A673 (cell line): ENCODE measurements around the gene RBM39. TPM values are rescaled to one million over a fixed set of nuclear protein-coding genes. Genes with fewer than 3 reads are reported as not detected.
"Not testable (repeated sequence)": the region's sequence is repeated elsewhere in the genome, so short reads cannot be mapped to it uniquely, and the experiment has no call there.

Source experiments
- BruUV-seq: library from RNA; stranded (reverse); fragments of 400-500 nt; replicated peaks from 2 replicates; lab custom pipeline; 2021; lab: Mats Ljungman, UMichigan
- CTCF ChIA-PET: fragments of 300-600 bp; sonication (Branson Sonifier 250); formaldehyde crosslinking; loops from one replicate; lab custom pipeline; 2022; ENCODE audit warnings: antibody characterized with exemption; lab: Charles Lee
- POLR2A ChIA-PET: fragments of 300-600 bp; sonication (Branson Sonifier 250); formaldehyde crosslinking; loops from one replicate; lab custom pipeline; 2022; ENCODE audit warnings: antibody characterized with exemption; ENCODE audit not compliant: low non-redundant PET; lab: Charles Lee
- DNase-seq: peaks from one replicate; pipeline ENCODE4 v3.0.0-alpha.2; 2015; ENCODE audit warnings: low spot score
- H3K27ac ChIP-seq: fragments of 200-600 bp; sonication (generic); 2 replicates; pipeline ENCODE4 v1.5.1; 2016; ENCODE audit warnings: mixed run types, low read depth, mild to moderate bottlenecking, mixed read lengths, antibody characterized with exemption, low read length; ENCODE audit not compliant: poor library complexity, severe bottlenecking
- H3K27me3 ChIP-seq: fragments of 200-600 bp; sonication (generic); replicated peaks from 2 replicates; pipeline ENCODE4 v1.6.1; 2017; ENCODE audit warnings: mixed run types, low read depth, mild to moderate bottlenecking, mixed read lengths, antibody characterized with exemption, low read length; ENCODE audit not compliant: insufficient read depth, poor library complexity
- H3K36me3 ChIP-seq: fragments of 200-600 bp; sonication (generic); 2 replicates; pipeline ENCODE4 v1.6.1; 2016; ENCODE audit warnings: mixed run types, mild to moderate bottlenecking, mixed read lengths, antibody characterized with exemption, low read length; ENCODE audit not compliant: insufficient read depth, poor library complexity, severe bottlenecking
- H3K4me1 ChIP-seq: fragments of 200-600 bp; sonication (generic); 2 replicates; pipeline ENCODE4 v1.6.1; 2017; ENCODE audit warnings: mixed run types, mild to moderate bottlenecking, mixed read lengths, antibody characterized with exemption, low read length; ENCODE audit not compliant: insufficient read depth, poor library complexity, severe bottlenecking
- H3K4me3 ChIP-seq: fragments of 200-600 bp; sonication (generic); 2 replicates; pipeline ENCODE4 v1.5.1; 2016; ENCODE audit warnings: low read depth, mixed run types, mild to moderate bottlenecking, mixed read lengths, low read length; ENCODE audit not compliant: poor library complexity, severe bottlenecking
- H3K9me3 ChIP-seq: fragments of 200-600 bp; sonication (generic); 2 replicates; pipeline ENCODE4 v1.6.1; 2016; ENCODE audit warnings: mixed run types, low read depth, mild to moderate bottlenecking, mixed read lengths, antibody characterized with exemption, low read length; ENCODE audit not compliant: poor library complexity, severe bottlenecking
- EZH2 ChIP-seq: fragments of 200-600 bp; sonication (generic); IDR thresholded peaks from 2 replicates; pipeline ENCODE4 v1.6.1; 2017; ENCODE audit warnings: borderline replicate concordance, low read depth, mild to moderate bottlenecking, mixed read lengths, antibody characterized with exemption, low read length; ENCODE audit not compliant: poor library complexity, severe bottlenecking
- intact Hi-C: fragments of 100-400 bp; cut with micrococcal nuclease; formaldehyde crosslinking; loops from one replicate; pipeline ENCODE4 v1.10.0; 2022; ENCODE audit not compliant: unreplicated experiment
- total RNA-seq: library from RNA; stranded (reverse); gene quantifications from 2 replicates; pipeline ENCODE4 v1.2.3, GENCODE V29; 2021
- TF ChIP-seq, protein P1 (sequence below): fragments of 300-800, 200-600 bp; sonication (generic); conservative IDR thresholded peaks from 2 replicates; pipeline ENCODE4 v1.5.1; 2017; ENCODE audit warnings: low read depth, mild to moderate bottlenecking, antibody characterized with exemption, low read length, moderate library complexity, mixed read lengths

The RBM39 gene
- total RNA-seq, 1 experiment from 2014 or later: 329 TPM

DNA sequence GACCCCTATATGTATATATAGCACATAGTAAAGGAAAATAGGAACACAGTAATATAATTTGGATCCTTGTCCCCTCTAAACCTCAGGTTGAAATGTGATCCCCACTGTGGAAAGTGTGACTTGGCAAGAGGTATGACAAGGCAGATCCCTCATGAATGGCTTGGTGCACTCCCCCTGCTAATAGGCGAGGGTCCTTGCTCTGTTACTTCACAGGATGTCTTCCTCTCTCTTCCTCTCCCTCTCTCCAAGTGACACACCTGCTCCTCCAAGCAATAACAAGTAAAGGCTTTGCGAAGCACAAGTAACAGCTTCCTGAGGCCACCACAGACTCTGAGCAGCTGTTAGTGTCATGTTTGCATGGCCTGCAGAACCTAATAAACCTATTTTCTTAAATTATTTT lies 26.4 kb downstream of the RBM39 start:
- DNase-seq: no peak
- H3K4me3 ChIP-seq: no peak overlapping the region
- no peaks in the 10 kb centered on the region for H3K27me3 ChIP-seq
- intact Hi-C loops: no loop called here
- ChIA-PET CTCF (no interaction called here), POLR2A (no interaction called here)
- BruUV-seq: no TSS peak
- H3K9me3 ChIP-seq: no peaks in the 10 kb centered on the region
- H3K36me3 ChIP-seq: peaks cover 100% of the 10 kb centered on the region
- no peak overlapping the region for H3K27ac ChIP-seq
- no peak for TF ChIP-seq EZH2
- TF ChIP-seq, protein P1, sequence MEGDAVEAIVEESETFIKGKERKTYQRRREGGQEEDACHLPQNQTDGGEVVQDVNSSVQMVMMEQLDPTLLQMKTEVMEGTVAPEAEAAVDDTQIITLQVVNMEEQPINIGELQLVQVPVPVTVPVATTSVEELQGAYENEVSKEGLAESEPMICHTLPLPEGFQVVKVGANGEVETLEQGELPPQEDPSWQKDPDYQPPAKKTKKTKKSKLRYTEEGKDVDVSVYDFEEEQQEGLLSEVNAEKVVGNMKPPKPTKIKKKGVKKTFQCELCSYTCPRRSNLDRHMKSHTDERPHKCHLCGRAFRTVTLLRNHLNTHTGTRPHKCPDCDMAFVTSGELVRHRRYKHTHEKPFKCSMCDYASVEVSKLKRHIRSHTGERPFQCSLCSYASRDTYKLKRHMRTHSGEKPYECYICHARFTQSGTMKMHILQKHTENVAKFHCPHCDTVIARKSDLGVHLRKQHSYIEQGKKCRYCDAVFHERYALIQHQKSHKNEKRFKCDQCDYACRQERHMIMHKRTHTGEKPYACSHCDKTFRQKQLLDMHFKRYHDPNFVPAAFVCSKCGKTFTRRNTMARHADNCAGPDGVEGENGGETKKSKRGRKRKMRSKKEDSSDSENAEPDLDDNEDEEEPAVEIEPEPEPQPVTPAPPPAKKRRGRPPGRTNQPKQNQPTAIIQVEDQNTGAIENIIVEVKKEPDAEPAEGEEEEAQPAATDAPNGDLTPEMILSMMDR: no peak
- H3K4me1 ChIP-seq: no peaks in the 10 kb centered on the region

DNA sequence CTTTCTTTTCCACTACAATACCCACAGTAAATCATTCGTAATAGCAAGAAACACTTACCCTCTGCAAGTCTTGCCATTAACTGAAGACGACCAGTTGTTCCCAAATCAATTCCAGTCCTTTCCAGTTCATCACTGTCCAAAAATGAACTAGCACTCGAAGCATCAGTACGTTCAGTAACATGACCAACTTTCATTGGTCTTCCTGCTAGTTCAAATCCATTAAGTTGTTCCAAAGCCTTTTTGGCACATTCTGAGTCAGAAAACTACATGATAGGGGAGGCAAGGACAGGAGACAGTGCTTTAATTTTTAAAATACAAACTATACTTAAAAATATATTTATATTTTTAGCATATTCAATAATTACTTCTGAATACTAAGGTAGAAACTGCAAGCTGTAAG lies 27.9 kb downstream of the RBM39 start:
- H3K9me3 ChIP-seq: no peaks in the 10 kb centered on the region
- no peak for TF ChIP-seq EZH2
- TF ChIP-seq, protein P1: no peak
- H3K27ac ChIP-seq: no peak overlapping the region
- H3K4me3 ChIP-seq: no peak overlapping the region
- intact Hi-C loops: no loop called here
- no peaks in the 10 kb centered on the region for H3K4me1 ChIP-seq
- peaks cover 100% of the 10 kb centered on the region for H3K36me3 ChIP-seq
- DNase-seq: no peak
- ChIA-PET CTCF (interaction anchor here (0.5 kb wide), 1 partner anchor 28 kb away, joined by 8 read pairs; no protein-coding TSS in a partner anchor), POLR2A (no interaction called here)
- no peaks in the 10 kb centered on the region for H3K27me3 ChIP-seq
- no TSS peak for BruUV-seq

DNA sequence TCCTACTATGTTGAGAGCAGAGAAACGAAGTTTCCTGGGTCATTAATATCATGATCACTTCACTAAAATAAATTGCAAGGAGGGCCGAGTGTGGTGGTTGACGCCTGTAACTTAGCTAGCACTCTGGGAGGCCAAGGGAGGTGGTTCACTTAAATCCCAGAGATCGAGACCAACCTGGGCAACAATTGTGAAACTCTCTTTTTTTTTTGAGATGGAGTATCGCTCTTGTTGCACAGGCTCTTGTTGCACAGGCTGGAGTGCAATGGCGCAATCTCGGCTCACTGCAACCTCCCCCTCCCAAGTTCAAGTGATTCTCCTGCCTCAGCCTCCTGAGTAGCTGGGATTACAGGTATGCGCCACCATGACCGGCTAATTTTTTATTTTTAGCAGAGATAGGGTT lies 28.9 kb downstream of the RBM39 start:
- BruUV-seq, DNase-seq, intact Hi-C loops, H3K4me1 ChIP-seq, H3K9me3 ChIP-seq, H3K4me3 ChIP-seq, H3K27me3 ChIP-seq, POLR2A ChIA-PET, H3K27ac ChIP-seq, CTCF ChIA-PET: not testable (repeated sequence)
- peaks cover 100% of the 10 kb centered on the region for H3K36me3 ChIP-seq

GRCh38 chr20:35711588-35712209 lies 30.4 kb downstream of the RBM39 start:
- Histone ChIP-seq H3K27me3 (no peaks in the 10 kb centered on the region), H3K27ac (peak overlapping the region; percentile 14), H3K9me3 (no peaks in the 10 kb centered on the region), H3K4me3 (no peak overlapping the region), H3K36me3 (peaks cover 100% of the 10 kb centered on the region), H3K4me1 (no peaks in the 10 kb centered on the region)
- no peak for DNase-seq
- no peak for TF ChIP-seq EZH2
- TF ChIP-seq, protein P1: no peak
- ChIA-PET CTCF (no interaction called here), POLR2A (interaction anchor here (0.9 kb wide), 1 partner anchor 31 kb away, joined by 7 read pairs; the partner anchor contains the start of gene RBM39)
- intact Hi-C loops: no loop called here
- BruUV-seq: no TSS peak
